ENCODE measurements around the gene ASB1.

The ASB1 gene

DNA sequence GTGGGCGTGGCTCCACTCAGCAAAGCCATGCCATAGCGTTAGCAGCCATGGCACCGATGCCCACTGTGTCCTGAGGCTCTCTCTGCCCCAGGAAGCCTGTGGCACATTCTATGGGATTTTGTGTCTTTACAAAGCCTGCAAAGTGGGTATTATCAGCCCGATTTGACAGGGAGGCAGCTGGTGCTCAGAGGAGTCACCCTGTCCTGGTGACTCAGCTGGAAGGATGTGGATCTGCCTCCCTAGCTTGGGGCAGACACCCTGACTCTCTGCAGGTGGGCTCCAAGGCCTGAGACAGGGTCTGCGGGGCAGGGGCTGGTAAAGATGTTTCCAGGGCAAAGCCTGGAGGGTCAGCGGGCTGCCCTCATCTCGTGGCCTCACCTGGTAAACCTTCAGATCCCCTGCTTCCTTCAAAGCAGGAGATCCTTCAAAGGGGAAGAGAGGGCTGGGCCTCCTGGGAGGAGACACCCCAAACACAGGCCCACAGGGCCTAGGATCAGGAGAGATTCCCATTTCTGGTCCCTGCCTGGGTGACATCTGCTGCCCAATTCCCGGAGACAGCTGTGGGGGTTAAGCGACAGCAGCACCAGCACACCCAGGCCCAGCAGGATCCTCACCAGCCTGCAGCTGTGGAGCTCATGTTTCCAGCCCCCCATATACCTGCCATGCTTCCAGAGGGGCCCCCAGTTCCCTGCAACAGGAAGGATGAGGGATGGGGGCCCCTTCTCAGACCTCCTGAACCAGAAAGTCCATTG is 3.0 kb upstream of the ASB1 start:
- H3K4me3 ChIP-seq (replicated peaks; ENCODE audit: low read depth, low read length): no peak overlapping the region
- DNase-seq (ENCODE audit: low read depth): no peak
- TF ChIP-seq CTCF (IDR thresholded peaks at IDR 0.05; ENCODE audit: low read length, missing control alignments): no peak

DNA sequence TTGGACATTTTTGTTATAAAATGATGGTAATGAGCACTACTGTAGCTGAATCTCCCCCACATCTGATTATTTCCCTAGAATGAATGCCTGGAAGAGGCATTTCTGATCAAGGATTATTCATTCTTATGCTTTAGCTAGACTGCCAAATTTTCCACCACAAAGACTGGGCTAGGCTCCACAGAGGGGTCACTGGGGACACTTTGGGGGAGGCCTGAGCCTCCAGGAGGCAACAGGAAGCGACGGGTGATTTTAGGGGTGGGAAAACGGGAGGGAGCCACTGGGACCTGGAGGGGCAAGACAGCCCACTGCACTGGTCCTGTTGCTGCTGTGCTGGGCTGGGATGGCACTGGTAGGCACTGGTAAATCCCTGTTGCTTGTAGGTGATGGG is 2.4 kb upstream of the ASB1 start:
- peak; percentile 61 for DNase-seq (ENCODE audit: low read depth)
- TF ChIP-seq CTCF (IDR thresholded peaks at IDR 0.05; ENCODE audit: low read length, missing control alignments): no peak
- no peak overlapping the region for H3K4me3 ChIP-seq (replicated peaks; ENCODE audit: low read depth, low read length)

DNA sequence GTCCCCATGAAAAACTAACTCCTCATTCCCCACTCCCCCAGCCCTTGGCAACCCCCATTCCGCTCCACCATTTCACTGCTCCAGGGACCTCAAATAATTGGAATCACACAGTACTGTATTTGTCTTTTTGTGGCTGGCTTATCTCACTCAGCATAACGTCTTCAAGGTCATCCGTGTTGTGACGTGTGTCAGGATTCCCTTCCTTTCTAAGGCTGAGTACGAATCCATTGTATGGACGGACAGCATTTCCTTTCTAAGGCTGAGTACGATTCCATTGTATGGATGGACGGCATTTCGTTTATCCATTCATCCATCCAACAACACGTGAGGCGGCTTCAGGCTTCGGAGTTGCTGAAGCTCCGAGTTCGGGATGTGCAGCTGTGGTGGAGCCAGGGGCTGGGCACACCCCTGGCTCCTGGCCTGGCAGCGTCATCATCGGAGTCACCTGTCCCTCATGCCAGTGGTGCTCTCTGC is 1.2 kb upstream of the ASB1 start:
- no peak for DNase-seq (ENCODE audit: low read depth)
- no peak for TF ChIP-seq CTCF (IDR thresholded peaks at IDR 0.05; ENCODE audit: low read length, missing control alignments)
- H3K4me3 ChIP-seq (replicated peaks; ENCODE audit: low read depth, low read length): no peak overlapping the region

DNA sequence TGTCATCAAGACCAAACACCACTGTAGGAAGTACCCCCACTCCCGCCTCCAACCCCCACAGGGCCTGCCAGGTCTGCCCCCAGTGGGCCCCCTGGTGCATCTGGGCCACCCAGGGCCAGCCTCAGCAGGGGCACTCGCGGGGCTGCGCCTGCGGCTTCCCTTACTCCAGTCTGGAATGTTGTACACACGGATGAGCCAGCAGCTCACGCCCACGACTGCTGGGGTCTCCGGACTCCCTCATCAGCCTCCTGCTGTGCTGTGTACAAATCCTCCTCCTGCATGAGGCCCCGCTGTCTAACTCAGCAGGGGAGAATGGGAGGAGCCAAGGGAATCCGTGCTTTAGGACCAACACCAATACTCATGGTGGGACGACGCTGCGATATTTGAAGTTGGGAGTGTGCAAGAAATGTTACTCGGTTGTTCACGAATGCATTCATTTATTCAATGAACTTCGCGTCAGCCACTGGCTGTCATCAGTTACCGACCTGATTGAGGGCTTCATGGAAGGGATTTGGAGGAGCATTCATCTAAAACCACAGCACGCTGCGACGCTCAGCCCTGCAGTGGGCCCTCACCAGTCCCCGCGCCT is 654 bp upstream of the ASB1 start:
- peak; percentile 71 for DNase-seq (ENCODE audit: low read depth)
- peak overlapping the region; percentile 85 for H3K4me3 ChIP-seq (replicated peaks; ENCODE audit: low read depth, low read length)
- no peak for TF ChIP-seq CTCF (IDR thresholded peaks at IDR 0.05; ENCODE audit: low read length, missing control alignments)

DNA sequence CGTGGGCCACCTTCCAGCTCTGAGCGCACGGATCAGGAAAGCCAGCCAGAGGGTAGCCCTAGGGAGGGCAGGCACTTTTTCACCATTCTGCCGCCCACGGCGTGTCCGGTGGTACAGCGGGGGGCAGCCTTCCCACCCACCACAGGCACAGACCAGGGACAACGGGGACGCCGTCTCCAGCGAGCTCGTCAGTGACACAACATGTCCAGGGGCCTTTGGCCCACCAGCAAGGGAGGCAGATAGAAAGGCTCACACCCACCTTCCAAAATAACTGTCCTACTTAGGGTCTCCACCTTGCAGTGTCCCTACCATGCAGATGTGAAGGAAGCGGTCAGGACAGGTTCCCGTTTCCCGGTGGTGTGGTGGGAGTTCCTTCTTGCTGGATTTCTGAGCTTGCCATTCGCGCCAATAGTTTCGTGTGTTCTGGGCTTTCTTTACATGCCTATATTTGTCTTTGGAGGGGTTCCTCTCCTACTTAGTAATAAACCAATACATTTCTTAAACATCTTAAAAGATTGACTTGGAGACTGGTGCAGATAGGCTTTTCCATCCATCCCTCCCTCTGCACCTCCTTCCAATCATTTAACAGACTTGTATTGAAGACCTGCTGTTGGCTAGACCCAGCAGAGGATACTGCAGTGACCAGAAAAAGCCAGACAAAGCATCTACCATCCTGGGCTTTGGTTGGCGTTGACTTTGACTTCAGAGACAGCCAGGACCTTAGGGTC is 872 bp downstream of the ASB1 start:
- peak; percentile 36 for DNase-seq (ENCODE audit: low read depth)
- no peak for TF ChIP-seq CTCF (IDR thresholded peaks at IDR 0.05; ENCODE audit: low read length, missing control alignments)
- H3K4me3 ChIP-seq (replicated peaks; ENCODE audit: low read depth, low read length): peak overlapping the region; percentile 85

DNA sequence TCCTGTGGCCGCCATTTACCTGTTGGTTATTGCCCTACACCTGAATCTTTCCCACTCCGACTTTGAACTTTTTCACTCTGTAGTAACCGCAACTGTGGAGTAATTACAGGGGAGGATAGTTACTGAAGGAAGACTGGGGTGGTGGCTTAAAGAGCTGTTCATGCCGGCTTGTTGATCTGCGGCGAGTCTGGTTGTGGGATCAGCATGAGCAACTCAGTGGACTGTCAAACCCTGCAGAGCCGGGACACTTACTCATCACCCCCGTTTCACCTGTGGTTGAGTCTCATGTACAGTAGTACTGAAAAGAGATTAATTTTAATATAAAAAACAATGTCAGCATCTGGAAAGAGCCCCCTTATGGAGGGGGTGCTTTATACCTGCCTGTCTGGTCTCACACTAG is 2.1 kb downstream of the ASB1 start:
- no peak for TF ChIP-seq CTCF (IDR thresholded peaks at IDR 0.05; ENCODE audit: low read length, missing control alignments)
- peak overlapping the region; percentile 12 for H3K4me3 ChIP-seq (replicated peaks; ENCODE audit: low read depth, low read length)
- DNase-seq (ENCODE audit: low read depth): no peak
